PC-3 (cell line): ENCODE data around the gene TTC39B. TPM values are rescaled to one million over a fixed set of nuclear protein-coding genes. Genes with fewer than 3 reads are reported as not detected.

ENCODE experiments used
- ATAC-seq: fragments of 200-7000 bp; cut with Tn5 transposase; 2 replicates; pipeline ENCODE4 v1.9.1; 2020; ENCODE audit warnings: mild to moderate bottlenecking, moderate library complexity
- BruUV-seq: library from RNA; stranded (reverse); fragments of 400-500 nt; replicated peaks from 2 replicates; lab custom pipeline; 2021; lab: Mats Ljungman, UMichigan
- CTCF ChIA-PET: fragments of 300-600 bp; sonication (Branson Sonifier 250); formaldehyde crosslinking; loops from one replicate; lab custom pipeline; 2022; ENCODE audit warnings: antibody characterized with exemption; lab: Charles Lee
- POLR2A ChIA-PET: fragments of 300-600 bp; sonication (Branson Sonifier 250); formaldehyde crosslinking; loops from one replicate; lab custom pipeline; 2022; ENCODE audit warnings: antibody characterized with exemption; ENCODE audit not compliant: unreplicated experiment; lab: Charles Lee
- DNase-seq: peaks from one replicate; pipeline ENCODE4 v3.0.0-alpha.2; 2015
- H2AFZ ChIP-seq: fragments of 300-600 bp; sonication (generic); 2 replicates; pipeline ENCODE4 v1.6.0; 2016; ENCODE audit warnings: antibody characterized with exemption, low read length
- H3F3A ChIP-seq: fragments of 300-600 bp; sonication (generic); one replicate; pipeline ENCODE4 v1.6.0; 2017; ENCODE audit warnings: antibody characterized with exemption, low read length, control low read depth, mild to moderate bottlenecking; ENCODE audit not compliant: unreplicated experiment
- H3K27ac ChIP-seq: fragments of 300-600 bp; sonication (generic); 2 replicates; pipeline ENCODE4 v1.5.1; 2016; ENCODE audit warnings: mild to moderate bottlenecking, low read length
- H3K27me3 ChIP-seq: fragments of 300-600 bp; sonication (generic); 2 replicates; pipeline ENCODE4 v1.6.1; 2016; ENCODE audit warnings: low read length, mixed read lengths
- H3K36me3 ChIP-seq: fragments of 300-600 bp; sonication (generic); 2 replicates; pipeline ENCODE4 v1.6.1; 2016; ENCODE audit warnings: low read depth, mixed run types, low read length, mixed read lengths
- H3K4me1 ChIP-seq: fragments of 300-600 bp; sonication (generic); 2 replicates; pipeline ENCODE4 v1.5.1; 2016; ENCODE audit warnings: low read length; ENCODE audit not compliant: insufficient read depth
- H3K4me2 ChIP-seq: fragments of 300-600 bp; sonication (generic); 2 replicates; pipeline ENCODE4 v1.6.0; 2016; ENCODE audit warnings: low read length
- H3K4me3 ChIP-seq: fragments of 300-600 bp; sonication (generic); 2 replicates; pipeline ENCODE4 v1.5.1; 2016; ENCODE audit warnings: mild to moderate bottlenecking, low read length, mixed read lengths
- H3K79me2 ChIP-seq: fragments of 300-600 bp; sonication (generic); 2 replicates; pipeline ENCODE4 v1.6.1; 2017; ENCODE audit warnings: low read length, mixed read lengths
- H3K9ac ChIP-seq: fragments of 300-600 bp; sonication (generic); 2 replicates; pipeline ENCODE4 v1.6.0; 2016; ENCODE audit warnings: mild to moderate bottlenecking, low read length
- H3K9me2 ChIP-seq: fragments of 300-600 bp; sonication (generic); replicated peaks from 2 replicates; pipeline ENCODE4 v1.6.1; 2016; ENCODE audit warnings: mixed run types, low read length, mixed read lengths
- H3K9me3 ChIP-seq: fragments of 300-600 bp; sonication (generic); 2 replicates; pipeline ENCODE4 v1.6.1; 2016; ENCODE audit warnings: low read length, mixed read lengths
- H4K20me1 ChIP-seq: fragments of 300-600 bp; sonication (generic); 2 replicates; pipeline ENCODE4 v1.6.1; 2016; ENCODE audit warnings: low read length, mixed read lengths
- EZH2 ChIP-seq: fragments of 300-600 bp; sonication (generic); IDR thresholded peaks from one replicate; pipeline ENCODE4 v1.6.1; 2017; ENCODE audit warnings: antibody characterized with exemption, mild to moderate bottlenecking, low read length; ENCODE audit not compliant: unreplicated experiment
- EZH2phosphoT487 ChIP-seq: fragments of 300-600 bp; sonication (generic); IDR thresholded peaks from 2 replicates; pipeline ENCODE4 v1.6.1; 2018; ENCODE audit warnings: mild to moderate bottlenecking, antibody characterized with exemption, low read length, borderline replicate concordance
- intact Hi-C: fragments of 100-400 bp; cut with micrococcal nuclease; formaldehyde crosslinking; loops from 2 replicates; pipeline ENCODE4 v1.9.0; 2023
- total RNA-seq: library from RNA; depleted of rRNA; stranded (reverse); fragments of >200 nt; gene quantifications from 2 replicates; pipeline ENCODE4 v1.2.3, GENCODE V29; 2014
- TF ChIP-seq, protein P1 (sequence below): fragments of 300-600 bp; sonication (generic); conservative IDR thresholded peaks from 2 replicates; pipeline ENCODE4 v1.5.1; 2017; ENCODE audit warnings: antibody characterized with exemption, low read depth, mild to moderate bottlenecking, low read length

Gene TTC39B
- total RNA-seq, 1 experiment from 2014 or later, result 1.5 TPM

DNA sequence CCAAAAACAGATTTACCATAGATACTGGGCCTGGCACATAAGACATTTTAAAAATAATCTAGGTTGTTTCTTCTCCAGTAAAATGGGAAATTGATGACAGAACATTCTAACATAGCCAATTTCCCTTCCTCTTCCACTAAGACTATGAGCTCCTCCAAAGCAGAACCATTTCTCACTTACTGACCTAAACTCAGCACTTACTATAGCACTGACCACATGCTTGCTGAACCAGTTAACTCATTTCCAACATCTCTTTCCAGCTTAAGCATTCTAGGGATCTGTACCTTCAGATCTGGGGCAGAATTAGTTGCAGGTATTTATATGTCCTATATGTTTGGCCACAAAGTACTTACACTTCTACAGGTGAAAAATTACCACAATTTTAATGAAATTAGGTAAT is 58.9 kb downstream of the TTC39B start:
- ChIA-PET CTCF (no interaction called here), POLR2A (no interaction called here)
- Histone ChIP-seq H3K9me3 (no peaks in the 10 kb centered on the region), H3K4me2 (no peak overlapping the region), H3F3A (no peaks in the 10 kb centered on the region), H2AFZ (no peak overlapping the region), H3K79me2 (no peaks in the 10 kb centered on the region), H3K4me3 (no peak overlapping the region), H3K36me3 (no peaks in the 10 kb centered on the region), H3K4me1 (peaks cover 11% of the 10 kb centered on the region), H4K20me1 (no peaks in the 10 kb centered on the region), H3K27me3 (no peaks in the 10 kb centered on the region), H3K9ac (no peak overlapping the region), H3K9me2 (no peaks in the 10 kb centered on the region), H3K27ac (no peak overlapping the region)
- no peak for DNase-seq
- no peak for ATAC-seq
- BruUV-seq, result no TSS peak
- TF ChIP-seq EZH2phosphoT487, result no peak
- TF ChIP-seq, protein P1, sequence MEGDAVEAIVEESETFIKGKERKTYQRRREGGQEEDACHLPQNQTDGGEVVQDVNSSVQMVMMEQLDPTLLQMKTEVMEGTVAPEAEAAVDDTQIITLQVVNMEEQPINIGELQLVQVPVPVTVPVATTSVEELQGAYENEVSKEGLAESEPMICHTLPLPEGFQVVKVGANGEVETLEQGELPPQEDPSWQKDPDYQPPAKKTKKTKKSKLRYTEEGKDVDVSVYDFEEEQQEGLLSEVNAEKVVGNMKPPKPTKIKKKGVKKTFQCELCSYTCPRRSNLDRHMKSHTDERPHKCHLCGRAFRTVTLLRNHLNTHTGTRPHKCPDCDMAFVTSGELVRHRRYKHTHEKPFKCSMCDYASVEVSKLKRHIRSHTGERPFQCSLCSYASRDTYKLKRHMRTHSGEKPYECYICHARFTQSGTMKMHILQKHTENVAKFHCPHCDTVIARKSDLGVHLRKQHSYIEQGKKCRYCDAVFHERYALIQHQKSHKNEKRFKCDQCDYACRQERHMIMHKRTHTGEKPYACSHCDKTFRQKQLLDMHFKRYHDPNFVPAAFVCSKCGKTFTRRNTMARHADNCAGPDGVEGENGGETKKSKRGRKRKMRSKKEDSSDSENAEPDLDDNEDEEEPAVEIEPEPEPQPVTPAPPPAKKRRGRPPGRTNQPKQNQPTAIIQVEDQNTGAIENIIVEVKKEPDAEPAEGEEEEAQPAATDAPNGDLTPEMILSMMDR, result no peak
- TF ChIP-seq EZH2, result no peak
- intact Hi-C loops, result no loop called here

DNA sequence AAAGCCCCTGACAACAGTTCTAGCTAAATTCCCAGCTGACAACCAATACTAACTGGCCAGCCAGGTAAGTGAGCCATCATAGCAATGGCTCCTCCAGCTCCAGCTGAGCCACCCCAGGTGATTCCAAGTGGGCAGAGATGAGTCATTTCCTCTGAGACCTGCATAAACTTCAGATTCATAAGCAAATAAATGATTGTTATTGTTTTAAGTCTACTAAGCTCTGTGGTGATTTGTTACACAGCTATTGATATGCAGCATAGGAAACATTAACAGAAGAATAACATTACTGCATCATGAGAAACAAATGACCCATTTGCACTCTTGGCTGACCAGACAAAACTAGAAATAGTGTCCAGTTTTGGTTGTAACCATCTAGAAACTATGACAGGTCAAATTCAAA is 60.3 kb downstream of the TTC39B start:
- no peak overlapping the region for H3K4me3 ChIP-seq
- H2AFZ ChIP-seq, result no peak overlapping the region
- DNase-seq (peak; percentile 66), ATAC-seq (peak; percentile 64)
- no peak overlapping the region for H3K27ac ChIP-seq
- no peaks in the 10 kb centered on the region for H3K9me3 ChIP-seq
- H3K9me2 ChIP-seq, result no peaks in the 10 kb centered on the region
- H3K9ac ChIP-seq, result no peak overlapping the region
- H3K36me3 ChIP-seq, result no peaks in the 10 kb centered on the region
- POLR2A ChIA-PET, result no interaction called here
- H3F3A ChIP-seq, result no peaks in the 10 kb centered on the region
- TF ChIP-seq, protein P1, result no peak
- TF ChIP-seq EZH2phosphoT487 (no peak), EZH2 (no peak)
- H3K27me3 ChIP-seq, result no peaks in the 10 kb centered on the region
- no TSS peak for BruUV-seq
- no peaks in the 10 kb centered on the region for H4K20me1 ChIP-seq
- 0 out of 2 replicates have a peak overlapping the region, but pooled peaks have one; percentile 13 for H3K4me2 ChIP-seq
- CTCF ChIA-PET, result no interaction called here
- intact Hi-C loops, result no loop called here
- peaks cover 11% of the 10 kb centered on the region for H3K4me1 ChIP-seq
- H3K79me2 ChIP-seq, result no peaks in the 10 kb centered on the region

DNA sequence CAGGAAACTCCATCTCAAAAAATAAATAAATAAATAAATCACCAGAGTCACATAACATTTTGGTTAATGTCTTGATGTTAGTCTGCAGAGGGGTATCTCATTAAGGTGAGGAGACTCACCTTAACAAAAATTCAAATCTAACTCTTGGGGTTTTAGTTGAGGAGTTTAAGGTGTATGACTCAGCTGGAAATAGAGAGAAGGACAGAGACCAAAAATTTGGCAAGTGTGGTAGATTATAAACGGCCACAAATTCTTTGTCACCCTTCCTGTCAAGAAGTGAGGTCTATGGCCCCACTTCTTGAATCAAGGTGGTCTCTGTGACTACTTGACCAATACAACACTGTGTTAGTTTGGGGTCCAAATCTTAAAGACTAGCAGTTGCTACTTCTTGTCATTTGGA is 60.8 kb downstream of the TTC39B start:
- ChIA-PET CTCF (no interaction called here), POLR2A (no interaction called here)
- H2AFZ ChIP-seq, result no peak overlapping the region
- H3K79me2 ChIP-seq, result no peaks in the 10 kb centered on the region
- H3K9me3 ChIP-seq, result no peaks in the 10 kb centered on the region
- H3K4me3 ChIP-seq, result no peak overlapping the region
- H3K36me3 ChIP-seq, result no peaks in the 10 kb centered on the region
- no peak overlapping the region for H3K9ac ChIP-seq
- H3K27ac ChIP-seq, result no peak overlapping the region
- H4K20me1 ChIP-seq, result no peaks in the 10 kb centered on the region
- H3F3A ChIP-seq, result no peaks in the 10 kb centered on the region
- H3K27me3 ChIP-seq, result no peaks in the 10 kb centered on the region
- 0 out of 2 replicates have a peak overlapping the region, but pooled peaks have one; percentile 13 for H3K4me2 ChIP-seq
- TF ChIP-seq EZH2phosphoT487 (no peak), EZH2 (no peak)
- TF ChIP-seq, protein P1, result no peak
- H3K9me2 ChIP-seq, result no peaks in the 10 kb centered on the region
- BruUV-seq, result no TSS peak
- no peak for DNase-seq
- peaks cover 11% of the 10 kb centered on the region for H3K4me1 ChIP-seq
- intact Hi-C loops, result no loop called here
- ATAC-seq, result no peak
